ENCODE data around the gene NT5DC4. TPM values are rescaled to one million over a fixed set of nuclear protein-coding genes. Genes with fewer than 3 reads are reported as not detected.
A peak's percentile ranks its signal among the peaks of the same experiment; 100 is the strongest.

Gene NT5DC4
- total RNA-seq, 1 donor from 2014 or later = not detected

DNA sequence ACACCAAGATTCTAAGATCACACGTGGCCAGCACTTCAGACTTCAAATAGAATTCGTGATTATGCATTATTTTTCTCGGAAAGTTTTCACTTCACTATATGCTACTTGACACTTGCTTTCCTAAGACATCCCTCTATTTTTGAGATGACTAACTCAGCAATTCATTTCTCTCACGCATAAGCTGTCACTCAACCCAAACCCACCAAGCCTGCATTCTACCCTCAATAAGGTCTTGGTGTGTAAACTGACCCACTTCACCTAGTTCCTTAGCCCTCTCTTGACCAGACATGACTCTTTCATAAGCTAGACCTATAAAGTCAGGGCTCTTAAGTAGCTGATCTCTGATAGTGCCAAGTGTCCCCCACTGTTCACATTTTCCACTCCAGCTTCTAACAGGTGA lies 31.8 kb downstream of the NT5DC4 start:
- DNase-seq (ENCODE audit: low read depth) = no peak
- Histone ChIP-seq H3K27me3 (ENCODE audit: control insufficient read depth, insufficient read depth, low read length) (no peaks in the 10 kb centered on the region), H3K4me3 (ENCODE audit: low read depth, low read length) (no peak overlapping the region), H3K36me3 (ENCODE audit: control insufficient read depth, insufficient read depth, low read length) (no peaks in the 10 kb centered on the region)
- TF ChIP-seq, protein P1, sequence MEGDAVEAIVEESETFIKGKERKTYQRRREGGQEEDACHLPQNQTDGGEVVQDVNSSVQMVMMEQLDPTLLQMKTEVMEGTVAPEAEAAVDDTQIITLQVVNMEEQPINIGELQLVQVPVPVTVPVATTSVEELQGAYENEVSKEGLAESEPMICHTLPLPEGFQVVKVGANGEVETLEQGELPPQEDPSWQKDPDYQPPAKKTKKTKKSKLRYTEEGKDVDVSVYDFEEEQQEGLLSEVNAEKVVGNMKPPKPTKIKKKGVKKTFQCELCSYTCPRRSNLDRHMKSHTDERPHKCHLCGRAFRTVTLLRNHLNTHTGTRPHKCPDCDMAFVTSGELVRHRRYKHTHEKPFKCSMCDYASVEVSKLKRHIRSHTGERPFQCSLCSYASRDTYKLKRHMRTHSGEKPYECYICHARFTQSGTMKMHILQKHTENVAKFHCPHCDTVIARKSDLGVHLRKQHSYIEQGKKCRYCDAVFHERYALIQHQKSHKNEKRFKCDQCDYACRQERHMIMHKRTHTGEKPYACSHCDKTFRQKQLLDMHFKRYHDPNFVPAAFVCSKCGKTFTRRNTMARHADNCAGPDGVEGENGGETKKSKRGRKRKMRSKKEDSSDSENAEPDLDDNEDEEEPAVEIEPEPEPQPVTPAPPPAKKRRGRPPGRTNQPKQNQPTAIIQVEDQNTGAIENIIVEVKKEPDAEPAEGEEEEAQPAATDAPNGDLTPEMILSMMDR (IDR thresholded peaks at IDR 0.05; ENCODE audit: insufficient read depth, low read length, severe bottlenecking) = no peak
- no peak for FAIRE-seq

DNA sequence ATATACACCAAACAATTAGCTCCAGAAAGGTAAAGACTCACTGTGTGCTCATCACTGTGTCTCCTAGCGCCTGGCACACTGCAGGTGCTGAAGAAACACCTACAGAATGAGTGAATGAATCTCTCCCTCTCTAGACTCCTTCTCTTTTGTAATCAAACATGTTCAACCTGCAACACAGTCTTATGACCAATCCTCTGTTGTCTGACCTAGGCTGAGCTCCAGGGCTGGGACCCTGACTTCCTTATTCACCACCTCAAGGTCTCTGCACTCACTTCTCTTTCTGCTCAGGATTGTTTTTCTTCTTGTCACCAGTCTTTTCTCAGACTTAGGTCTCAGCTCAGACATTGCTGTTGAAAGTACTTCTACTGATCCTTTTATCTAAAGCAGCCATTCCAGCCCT lies 33.7 kb downstream of the NT5DC4 start:
- Histone ChIP-seq H3K36me3 (ENCODE audit: control insufficient read depth, insufficient read depth, low read length) (no peaks in the 10 kb centered on the region), H3K4me3 (ENCODE audit: low read depth, low read length) (no peak overlapping the region), H3K27me3 (ENCODE audit: control insufficient read depth, insufficient read depth, low read length) (no peaks in the 10 kb centered on the region)
- no peak for FAIRE-seq
- no peak for DNase-seq (ENCODE audit: low read depth)
- TF ChIP-seq, protein P1 (IDR thresholded peaks at IDR 0.05; ENCODE audit: insufficient read depth, low read length, severe bottlenecking) = no peak

DNA sequence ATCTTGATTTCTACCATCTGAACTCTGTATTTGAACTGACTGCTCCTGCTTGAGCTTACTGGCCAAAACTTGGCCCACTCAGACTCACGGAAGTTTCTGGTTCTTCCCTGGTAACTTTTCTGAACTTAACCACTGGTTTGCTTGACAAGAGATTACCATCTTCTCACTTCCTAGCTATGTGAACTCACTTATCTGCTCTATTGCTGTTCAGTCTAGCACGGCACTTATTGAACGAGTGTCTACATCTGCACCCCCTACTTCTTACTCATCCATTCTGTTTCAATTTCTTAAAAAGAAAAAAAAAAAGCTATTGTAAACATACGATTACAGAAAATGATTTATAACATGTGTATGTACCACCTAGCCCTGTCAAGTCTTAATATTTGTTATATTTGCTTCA lies 34.6 kb downstream of the NT5DC4 start:
- no peak overlapping the region for H3K4me3 ChIP-seq (ENCODE audit: low read depth, low read length)
- DNase-seq (ENCODE audit: low read depth) (no peak), FAIRE-seq (no peak)
- TF ChIP-seq, protein P1 (IDR thresholded peaks at IDR 0.05; ENCODE audit: insufficient read depth, low read length, severe bottlenecking) = no peak
- H3K27me3 ChIP-seq (ENCODE audit: control insufficient read depth, insufficient read depth, low read length) = no peaks in the 10 kb centered on the region
- no peaks in the 10 kb centered on the region for H3K36me3 ChIP-seq (ENCODE audit: control insufficient read depth, insufficient read depth, low read length)

DNA sequence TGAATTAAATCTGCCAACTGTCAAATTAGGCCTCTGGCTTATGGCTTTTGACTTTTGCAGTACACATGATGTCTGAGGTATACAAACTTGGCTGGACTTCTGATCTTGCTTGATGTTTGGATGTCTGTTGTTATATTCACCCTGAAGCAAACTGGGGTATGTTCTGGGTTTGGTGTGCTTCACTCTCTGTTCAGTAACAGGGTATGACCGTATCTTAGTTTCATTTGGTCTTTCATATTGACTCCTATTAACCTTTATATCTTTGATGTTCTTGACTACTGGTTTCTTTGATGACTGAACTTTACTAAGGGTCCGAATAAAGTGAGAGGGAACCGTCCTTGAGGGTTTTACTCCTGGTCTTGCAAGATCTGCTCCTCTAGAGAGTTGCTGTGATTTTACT lies 35.4 kb downstream of the NT5DC4 start:
- Histone ChIP-seq H3K4me3 (ENCODE audit: low read depth, low read length) (no peak overlapping the region), H3K36me3 (ENCODE audit: control insufficient read depth, insufficient read depth, low read length) (no peaks in the 10 kb centered on the region), H3K27me3 (ENCODE audit: control insufficient read depth, insufficient read depth, low read length) (no peaks in the 10 kb centered on the region)
- TF ChIP-seq, protein P1 (IDR thresholded peaks at IDR 0.05; ENCODE audit: insufficient read depth, low read length, severe bottlenecking) = no peak
- DNase-seq (ENCODE audit: low read depth) (no peak), FAIRE-seq (peak; percentile 28)

DNA sequence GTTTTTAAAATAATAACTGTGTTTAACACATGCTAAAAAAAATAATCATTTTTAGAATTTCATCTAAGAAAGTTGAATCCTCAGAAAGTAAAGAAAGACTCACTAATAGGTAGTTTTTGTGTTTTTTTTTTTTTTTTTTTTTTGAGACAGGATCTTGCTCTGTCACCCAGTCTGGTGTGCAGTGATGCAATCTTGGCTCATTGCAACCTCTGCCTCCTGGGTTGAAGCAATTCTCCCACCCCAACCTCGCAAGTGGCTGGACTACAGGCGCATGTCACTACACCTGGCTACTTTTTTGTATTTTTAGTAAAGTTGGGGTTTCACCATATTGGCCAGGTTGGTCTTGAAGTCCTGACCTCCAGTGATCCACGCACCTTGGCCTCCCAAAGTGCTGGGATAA lies 36.4 kb downstream of the NT5DC4 start:
- no peak for FAIRE-seq
- no peaks in the 10 kb centered on the region for H3K36me3 ChIP-seq (ENCODE audit: control insufficient read depth, insufficient read depth, low read length)
- TF ChIP-seq, protein P1 (IDR thresholded peaks at IDR 0.05; ENCODE audit: insufficient read depth, low read length, severe bottlenecking) = no peak
- DNase-seq (ENCODE audit: low read depth) = no peak
- no peak overlapping the region for H3K4me3 ChIP-seq (ENCODE audit: low read depth, low read length)
- no peaks in the 10 kb centered on the region for H3K27me3 ChIP-seq (ENCODE audit: control insufficient read depth, insufficient read depth, low read length)

DNA sequence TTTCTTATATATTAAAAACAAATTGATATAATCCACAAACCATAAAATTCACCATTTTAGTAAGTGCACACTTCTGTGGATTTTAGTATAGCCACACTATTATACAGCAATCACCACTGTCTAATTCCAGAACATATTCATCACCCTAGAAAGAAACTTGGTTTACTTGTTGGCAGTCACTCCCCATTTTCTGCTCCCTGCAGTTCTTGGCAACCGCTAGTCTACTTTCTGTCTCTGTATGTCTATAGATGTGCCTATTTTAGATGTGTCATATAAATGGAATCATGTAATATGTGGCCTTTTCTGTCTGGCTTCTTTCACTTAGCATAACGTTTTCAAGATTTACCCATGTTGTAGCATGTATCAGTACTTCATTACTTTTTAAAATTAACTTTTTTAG lies 37.9 kb downstream of the NT5DC4 start:
- H3K36me3 ChIP-seq (ENCODE audit: control insufficient read depth, insufficient read depth, low read length) = no peaks in the 10 kb centered on the region
- H3K27me3 ChIP-seq (ENCODE audit: control insufficient read depth, insufficient read depth, low read length) = no peaks in the 10 kb centered on the region
- no peak overlapping the region for H3K4me3 ChIP-seq (ENCODE audit: low read depth, low read length)
- DNase-seq (ENCODE audit: low read depth) = no peak
- TF ChIP-seq, protein P1 (IDR thresholded peaks at IDR 0.05; ENCODE audit: insufficient read depth, low read length, severe bottlenecking) = no peak
- no peak for FAIRE-seq

Data from bronchial epithelial cell (primary cell).